ENCODE measurements around the gene DNAI2.

Gene DNAI2

DNA sequence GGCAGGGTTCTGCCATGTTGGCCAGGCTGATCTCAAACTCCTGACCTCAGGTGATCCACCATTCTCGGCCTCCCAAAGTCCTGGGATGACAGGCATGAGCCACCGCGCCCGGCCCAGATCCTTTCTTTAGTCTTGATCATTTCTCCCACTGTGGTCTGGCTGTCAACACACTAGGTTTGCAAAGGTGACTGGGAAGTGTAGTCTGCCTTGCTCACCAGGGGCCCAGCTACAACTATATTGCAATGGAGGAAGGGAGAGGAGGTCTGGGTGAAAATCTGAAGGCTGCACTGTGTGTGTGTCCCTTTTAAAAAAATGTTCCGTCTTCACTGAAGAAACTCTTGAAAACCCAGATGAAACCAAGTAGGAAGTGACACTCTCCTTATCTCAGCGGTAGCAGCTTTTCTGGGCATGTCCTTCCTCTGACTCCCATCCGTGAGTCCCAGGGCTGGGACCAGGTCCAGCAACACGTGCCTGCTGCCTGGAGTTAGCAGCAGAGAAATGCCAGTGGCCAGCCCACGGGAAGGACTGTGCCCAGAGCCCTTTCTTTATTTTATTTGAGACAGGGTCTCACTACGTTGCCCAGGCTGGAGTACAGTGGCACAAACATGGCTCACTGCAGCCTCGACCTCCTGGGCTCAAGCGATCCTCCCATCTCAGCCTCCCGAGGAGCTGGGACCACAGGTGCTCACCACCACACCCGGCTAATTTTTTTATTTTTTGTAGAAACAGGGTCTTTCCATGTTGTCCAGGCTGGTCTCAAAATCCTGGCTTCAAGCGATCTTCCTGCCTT, 34.1 kb downstream of the DNAI2 start:
- no peak for DNase-seq

DNA sequence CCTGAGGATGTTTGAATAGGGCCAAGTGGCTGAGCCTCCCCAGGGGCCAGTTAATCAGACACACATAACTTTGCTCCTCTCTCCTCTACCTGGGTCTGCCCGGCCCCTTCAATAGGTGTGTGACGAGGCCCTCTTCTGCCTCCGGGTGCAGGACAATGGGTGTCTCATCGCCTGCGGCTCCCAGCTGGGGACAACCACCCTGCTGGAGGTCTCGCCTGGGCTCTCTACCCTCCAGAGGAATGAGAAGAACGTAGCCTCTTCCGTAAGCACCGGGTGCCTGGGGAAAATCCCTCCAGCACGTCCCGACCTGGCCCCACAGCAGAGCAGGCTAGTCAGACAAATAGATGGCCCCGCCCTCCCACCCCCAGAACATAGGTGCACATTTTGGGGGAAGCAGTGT, 35.9 kb downstream of the DNAI2 start:
- no peak for DNase-seq

DNA sequence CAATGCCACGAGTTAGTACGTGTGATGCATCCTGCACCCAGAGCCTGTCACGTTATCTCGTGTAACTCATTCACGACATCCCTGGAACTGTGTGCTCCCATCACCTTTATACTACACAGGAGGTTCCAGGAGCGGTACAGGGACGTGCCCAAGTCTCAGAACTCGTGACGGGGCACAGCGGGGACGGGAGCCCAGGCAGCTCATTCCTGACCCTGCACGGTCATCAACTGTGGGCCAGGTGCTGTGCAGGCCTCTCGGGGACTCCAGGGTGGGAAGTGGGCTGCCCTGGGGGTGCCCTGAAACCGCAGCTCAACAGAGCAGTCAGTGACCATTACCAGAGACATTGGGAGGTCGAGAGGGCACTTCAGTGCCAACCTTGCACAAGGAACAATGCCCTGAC, 40.8 kb downstream of the DNAI2 start:
- DNase-seq = no peak

DNA sequence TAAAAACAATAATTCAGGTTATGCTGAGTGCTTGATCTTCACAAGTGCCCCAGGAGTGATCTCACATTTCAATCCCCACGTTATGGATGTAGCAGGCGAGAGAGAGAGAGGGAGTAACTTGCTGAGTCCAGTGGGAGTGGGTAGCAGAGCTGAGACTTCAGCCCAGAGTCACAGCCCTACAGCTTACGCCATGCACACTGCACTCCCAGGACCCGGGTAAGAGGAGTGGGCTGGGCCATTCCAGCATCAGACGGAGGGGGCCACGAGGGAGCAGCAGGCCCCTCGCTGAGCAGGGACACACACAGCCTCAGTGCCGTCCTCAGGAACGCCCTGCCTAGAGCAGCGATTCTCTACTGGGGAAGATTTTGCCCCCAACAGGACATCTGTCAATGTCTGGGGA, 42.2 kb downstream of the DNAI2 start:
- DNase-seq = no peak

DNA sequence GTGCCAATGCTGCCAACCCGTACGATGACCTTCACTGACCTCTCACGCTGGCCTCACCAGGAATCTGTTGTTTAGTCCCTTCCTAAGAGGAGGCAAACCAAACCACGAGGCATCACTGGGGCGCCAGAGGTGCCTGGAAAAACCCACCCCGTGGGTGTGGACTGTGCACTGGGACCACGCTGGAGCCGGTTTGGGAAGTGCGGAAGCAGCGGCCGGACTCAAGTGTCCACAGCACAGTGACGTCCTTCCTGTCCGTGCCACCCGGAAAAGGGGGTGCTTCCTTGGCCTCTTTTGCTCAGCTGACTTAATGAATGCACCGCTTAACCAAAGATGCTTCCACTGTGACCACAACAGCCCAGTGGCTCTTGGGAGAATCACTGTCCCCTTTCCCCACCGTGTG, 43.0 kb downstream of the DNAI2 start:
- no peak for DNase-seq

DNA sequence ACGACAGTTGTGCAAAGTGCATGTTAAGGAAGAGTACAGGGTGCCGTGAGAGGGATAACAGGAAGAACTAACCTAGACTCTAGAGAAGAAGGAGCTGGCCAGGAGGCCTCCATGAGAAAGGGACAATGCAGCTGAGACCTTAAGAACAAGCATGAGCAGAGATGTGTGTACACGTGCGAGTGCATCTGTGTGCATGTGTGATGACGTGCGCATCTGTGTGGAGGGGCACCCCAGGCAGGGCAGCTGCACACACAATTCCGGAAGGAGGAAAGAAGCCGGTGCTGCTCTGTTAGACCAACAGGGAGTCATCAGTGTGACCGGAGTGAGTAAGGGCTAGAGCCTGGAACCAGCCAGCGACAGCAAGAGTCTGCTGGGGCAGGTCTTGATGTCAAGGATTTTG, 44.4 kb downstream of the DNAI2 start:
- no peak for DNase-seq

DNA sequence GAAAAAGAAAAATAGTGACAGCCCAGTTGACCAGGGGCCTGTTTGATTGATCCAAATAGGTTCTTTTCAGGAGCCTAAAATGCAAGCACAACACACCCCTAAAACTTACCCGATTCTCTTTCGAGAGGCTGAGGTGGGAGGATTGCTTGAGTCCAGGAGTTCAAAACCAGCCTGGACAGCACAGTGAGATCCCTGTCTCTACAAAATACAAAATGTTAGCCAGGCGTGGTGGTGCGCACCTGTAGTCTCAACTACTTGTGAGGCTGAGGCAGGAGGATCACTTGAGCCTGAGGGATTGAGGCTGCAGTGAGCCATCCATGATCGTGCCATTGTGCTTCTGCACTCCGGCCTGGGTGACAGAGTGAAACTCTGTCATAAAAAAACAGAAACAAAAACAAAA, 50.5 kb downstream of the DNAI2 start:
- no peak for DNase-seq

DNA sequence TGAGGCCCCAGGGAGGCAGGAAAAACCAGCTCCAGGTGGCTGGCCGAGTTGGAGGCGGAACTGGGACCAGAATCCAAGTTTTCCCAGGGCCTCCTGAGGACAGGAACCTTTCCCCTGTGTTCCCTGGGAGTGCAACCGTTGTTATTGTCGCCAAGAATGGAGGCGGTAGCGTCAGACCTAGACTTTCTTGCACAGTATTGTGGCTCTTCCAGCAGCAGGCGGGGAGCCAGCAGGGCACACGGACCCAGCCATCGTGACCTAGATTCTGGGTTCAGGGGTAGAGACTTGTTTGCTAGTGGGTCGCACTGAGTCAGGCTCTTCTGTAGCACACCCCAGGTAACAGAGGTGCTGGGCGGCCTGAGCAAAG, 51.3 kb downstream of the DNAI2 start:
- DNase-seq = no peak

DNA sequence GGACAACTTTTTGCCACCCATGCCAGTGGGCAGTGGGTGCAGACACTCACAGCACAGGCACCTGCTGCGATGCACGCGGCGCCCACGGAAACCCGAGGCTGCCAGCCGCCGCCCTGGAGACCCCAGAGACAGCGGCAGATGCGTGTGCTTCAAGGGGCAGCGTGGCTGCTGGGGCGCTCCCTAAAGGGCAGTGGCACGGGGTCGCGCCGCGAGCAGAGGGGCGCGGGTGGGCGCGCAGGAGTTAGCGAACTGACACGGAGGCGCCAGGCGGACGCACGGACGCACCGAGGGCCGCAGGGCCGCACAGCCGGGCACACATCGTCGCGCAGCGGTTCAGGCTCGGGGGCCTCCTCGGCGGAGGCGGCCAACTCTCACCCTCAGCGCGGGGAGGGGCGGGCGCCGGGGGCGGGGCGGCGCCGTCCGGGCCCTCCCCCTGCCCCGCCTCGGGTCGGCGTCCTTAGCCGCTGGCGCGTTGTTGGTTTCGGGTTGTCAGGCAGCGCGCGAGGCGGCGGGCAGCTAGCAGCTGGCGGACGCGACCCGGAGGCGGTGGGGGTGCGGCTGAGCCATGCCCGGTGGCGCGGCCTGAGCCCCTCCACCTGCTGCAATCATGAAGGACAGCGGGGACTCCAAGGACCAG, 51.8 kb downstream of the DNAI2 start, which contains the start of gene KIF19:
Gene KIF19 (plus strand): TSS at position 484 of the 637 bp plus-strand sequence. CDS start 124 bp downstream, at position 608.
- peak; percentile 7 for DNase-seq

DNA sequence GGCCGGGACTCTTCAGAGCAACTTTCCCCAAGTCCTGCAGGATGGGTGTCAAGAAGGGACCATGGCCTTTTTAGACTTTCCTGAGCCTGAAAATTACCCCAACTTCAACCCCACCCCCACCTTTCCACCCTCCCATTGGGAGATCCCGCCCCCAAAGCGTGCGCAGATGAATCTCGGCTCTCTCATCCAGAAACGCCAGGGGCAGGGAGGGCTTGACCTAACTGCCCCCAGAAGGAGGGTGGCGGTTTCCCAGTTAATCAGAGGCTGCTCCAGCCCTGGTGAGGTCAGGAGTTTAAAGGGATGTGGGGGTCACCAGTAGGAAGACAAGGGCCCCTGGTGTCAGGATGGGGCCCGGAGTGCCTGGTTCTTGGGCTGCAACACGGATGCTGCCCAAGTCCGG, 52.5 kb downstream of the DNAI2 start:
- DNase-seq = no peak

DNA sequence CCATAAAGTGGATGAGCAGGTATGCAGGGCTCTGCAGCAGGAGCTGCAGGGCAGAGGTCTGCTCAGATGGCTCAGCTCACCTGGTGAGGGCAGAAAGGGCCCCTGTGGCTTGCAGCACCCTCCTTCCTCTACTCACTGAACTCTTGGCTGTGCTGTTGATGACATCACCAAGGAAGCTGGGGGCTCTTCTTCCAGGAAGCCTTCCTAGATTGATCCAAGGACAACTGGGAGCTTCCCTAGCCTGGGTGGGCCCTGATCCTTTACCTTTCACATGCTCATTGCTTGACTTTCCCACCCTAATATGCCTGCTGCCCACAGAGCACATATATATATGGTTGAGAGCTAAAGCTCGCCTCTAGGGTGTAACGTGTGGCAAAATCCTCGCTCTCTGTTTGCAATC, 54.5 kb downstream of the DNAI2 start:
- no peak for DNase-seq

DNA sequence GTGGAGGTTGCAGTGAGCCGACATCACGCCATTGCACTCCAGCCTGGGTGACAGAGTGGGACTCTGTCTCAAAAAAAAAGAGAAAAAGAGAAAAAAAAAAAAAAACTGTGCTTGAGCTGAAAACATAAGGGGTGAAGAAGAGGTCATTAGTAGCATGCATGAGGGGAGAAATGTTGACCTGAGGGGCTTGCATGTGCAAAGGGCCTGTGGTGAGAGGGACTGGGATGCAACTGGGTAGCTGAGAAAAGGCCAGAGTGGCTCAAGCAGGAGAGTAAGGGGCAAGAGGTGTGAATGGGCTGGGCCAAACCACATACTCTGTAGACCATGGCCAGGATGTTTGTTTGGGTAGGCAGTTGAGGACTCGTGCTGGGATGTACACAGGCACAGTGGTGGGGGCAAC, 55.3 kb downstream of the DNAI2 start:
- no peak for DNase-seq

DNA sequence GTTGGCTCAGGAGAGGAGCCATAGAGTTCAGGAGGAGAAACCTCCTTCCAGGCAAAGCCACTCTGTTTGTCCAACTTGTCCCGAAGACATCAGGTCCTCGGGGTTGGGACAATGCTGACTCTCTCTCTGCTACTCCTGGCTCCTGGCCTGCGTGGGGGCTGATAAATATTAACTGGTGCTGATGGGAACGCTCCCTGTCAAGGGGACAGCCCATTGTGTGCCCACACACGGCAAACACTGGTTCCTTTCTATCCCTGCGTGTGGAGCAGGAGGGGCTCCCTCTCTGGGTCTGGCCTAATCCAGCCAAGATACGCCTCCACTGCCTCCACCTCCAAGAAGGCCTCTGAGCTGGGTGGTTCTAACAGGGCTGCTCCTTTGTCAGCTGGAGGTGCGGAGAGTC, 56.4 kb downstream of the DNAI2 start:
- DNase-seq = no peak

DNA sequence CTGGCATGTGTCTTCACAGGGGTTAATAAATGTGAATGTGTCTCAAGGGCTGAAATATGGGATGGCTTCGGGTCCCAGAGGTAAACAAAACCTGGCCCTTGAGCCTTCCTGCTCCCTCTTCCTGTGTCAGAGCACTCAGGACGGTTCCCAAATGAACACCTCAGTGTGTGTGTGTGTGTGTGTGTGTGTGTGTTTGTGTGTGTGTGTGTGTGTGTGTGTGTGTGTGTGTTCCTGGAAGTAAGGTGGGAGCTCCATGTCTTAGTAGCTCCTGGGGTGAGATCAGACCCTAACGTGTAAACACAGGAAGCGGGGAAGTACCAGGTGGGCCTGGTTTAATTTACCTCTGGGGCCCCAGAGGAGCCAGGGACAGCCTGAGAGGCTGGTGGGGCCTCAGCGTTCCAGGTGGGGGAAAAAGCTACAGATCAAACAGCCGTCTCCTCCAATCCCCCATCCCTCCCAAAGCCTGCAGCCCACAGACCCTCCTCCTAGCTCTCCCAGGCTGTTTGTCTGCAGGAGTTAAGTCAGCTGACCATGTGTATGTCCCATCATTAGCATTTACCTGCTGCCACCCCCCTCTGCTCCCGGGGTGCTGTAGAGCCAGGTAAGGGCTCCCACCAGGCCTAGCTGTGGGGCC, 58.1 kb downstream of the DNAI2 start:
- DNase-seq = no peak

DNA sequence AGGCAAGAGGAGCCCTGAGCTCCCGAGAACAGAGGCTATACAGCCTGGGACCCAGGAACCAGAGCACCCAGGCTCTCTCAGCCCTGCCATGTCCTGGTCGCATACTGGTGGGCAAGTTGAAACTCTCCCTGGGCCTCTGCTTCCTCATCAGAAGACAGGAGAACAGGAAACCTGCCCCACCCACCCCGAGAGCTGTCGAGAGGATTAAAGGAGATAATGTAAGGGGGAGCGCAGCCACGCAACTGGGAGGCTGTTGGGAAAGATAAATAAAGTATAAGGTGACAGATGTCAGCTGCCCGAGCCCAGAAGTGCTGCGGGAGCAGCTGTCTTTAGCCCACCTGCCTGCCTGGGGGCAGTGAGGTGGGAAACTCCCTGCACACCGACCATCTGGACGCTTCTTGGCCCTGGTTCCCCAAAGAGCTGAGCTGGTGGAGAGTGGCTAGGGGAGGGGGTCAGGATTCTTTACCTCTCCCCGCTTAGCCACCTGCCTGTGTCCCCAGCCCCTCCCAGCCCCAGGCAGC, 58.8 kb downstream of the DNAI2 start:
- no peak for DNase-seq

DNA sequence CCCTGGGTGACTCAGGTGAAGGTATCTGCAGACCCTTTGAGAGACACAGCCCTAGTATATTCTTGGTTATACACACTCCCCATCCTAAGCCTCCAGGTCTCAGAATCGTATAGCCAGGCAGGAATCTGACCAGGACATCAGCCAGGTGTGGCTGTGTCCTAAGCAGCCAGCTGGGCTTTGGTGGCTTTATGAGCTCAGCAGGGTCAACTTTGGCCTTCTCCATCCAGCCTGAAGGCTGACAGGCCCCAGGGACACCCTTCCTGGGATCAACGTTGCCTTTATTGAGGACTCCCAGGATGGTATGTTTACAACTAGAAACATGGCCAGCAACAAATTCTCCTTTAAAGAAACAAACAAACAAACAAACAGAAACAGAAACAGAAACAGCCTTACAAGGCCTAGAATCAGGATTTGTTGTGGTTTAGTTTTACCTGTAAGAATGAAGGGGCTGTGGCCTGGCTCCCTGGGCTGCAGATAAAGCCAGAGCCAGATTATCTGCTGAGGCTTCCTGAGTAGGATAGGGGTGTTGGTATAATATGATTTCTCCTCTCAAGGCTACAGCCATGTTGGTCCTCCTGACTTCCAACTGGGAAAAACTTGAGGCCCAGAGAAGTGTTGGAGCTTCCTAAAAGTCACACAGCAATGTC, 60.5 kb downstream of the DNAI2 start:
- no peak for DNase-seq

DNA sequence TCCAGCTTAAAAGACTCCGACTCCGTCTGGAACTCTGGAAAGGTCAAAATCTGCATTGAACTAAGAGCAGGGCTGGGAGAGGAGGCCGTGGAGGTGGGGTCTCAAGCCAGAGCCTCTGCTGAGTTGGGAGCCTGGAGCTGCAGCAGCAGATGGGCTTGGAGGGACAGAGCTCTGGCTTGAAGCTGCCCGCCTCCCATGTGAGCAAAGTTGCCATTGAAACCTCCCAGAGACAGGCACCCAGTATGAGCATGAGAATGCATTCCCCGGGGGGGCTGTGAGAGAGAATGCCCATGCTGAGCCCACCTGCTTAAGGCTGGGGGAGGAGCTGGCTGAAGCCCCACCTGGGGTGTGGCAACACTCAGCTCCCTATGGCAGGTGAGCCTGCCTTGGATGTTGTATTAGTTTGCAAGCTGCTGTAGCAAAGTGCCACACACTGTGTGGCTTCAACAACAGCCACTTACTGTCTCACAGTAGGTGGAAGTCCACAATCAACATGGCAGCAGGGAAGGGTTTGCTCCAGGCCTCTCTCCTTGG, 61.6 kb downstream of the DNAI2 start:
- DNase-seq = no peak

DNA sequence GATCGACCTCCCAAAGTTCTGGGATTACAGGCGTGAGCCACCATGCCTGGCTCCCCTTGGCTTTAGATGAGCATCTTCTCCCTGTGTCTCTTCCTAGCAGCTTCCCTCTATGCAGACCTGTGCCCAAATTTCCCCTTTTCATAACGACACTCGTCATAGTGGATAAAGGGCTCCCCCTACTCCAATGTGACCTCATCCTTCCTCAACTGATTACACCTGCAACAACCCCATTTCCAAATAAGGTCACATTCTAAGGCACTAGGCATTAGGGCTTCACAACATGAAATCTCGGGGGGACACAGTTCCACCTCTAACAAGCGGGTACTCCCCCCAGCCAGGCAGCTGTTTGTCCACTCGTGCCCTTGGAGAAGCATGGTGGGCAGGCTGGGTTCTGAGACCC, 62.3 kb downstream of the DNAI2 start:
- DNase-seq = no peak

DNA sequence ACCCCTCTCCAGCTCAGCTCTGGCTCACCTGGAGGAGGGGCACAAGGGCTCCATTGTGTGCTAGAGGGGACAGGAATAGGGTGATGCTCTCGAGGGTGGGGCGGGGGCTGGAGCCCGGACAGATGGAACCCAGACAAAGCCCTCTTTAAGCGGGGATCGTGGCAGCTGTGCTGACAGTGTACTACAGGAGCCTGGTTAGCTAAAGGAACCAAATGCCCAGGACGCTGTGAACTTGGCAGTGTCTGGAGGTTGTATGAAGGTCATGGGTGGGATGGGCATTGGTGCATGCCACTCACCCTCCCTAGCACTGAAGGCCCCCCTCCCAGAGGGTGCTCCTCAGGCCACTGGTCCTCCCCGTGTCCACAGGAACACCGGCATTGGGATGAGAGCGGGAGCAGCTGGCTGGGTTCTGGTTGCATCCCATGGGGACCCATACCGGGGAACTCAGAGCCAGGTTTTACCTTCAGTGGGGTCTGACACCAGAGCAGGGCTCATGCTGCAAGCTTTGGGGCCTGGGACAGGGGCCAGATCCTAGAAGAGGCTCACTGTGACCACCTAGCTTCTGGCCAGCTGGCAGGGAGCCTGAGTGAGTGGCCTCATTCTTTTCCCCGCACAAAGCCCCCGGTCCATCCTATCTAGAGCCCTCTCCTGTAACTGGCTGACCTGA, 63.9 kb downstream of the DNAI2 start:
- no peak for DNase-seq

DNA sequence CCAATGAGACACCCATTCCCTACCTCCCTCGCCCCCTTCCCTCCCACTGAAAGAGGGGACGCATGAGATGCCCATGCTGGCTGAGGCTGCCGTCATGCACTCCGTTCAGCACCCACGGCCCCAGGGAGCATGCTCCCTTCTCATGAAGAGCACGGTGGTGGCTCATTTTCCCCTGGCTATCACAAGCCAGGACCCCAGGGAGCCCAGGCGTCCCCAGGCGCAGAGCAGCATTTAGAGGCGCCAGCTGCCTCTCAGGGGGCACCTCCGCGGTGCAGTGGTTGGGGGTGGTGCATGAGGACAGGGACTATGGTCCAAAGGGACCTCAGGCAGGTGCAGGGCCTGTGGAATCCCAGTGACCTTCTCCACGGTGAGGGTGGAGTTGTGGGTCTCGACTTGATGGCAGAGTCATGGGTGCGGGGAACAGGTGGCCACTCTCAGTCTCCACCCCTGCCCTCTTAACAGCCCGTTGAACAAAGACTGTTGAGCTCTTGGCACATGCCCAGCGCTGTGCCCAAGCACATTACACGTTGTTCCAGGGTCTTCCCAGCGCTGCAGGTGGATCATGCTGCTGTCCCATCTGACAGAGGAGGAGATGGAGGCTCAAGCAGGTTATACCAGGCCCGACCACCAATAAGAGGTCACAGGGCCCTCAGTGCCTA, 65.6 kb downstream of the DNAI2 start:
- DNase-seq = no peak

DNA sequence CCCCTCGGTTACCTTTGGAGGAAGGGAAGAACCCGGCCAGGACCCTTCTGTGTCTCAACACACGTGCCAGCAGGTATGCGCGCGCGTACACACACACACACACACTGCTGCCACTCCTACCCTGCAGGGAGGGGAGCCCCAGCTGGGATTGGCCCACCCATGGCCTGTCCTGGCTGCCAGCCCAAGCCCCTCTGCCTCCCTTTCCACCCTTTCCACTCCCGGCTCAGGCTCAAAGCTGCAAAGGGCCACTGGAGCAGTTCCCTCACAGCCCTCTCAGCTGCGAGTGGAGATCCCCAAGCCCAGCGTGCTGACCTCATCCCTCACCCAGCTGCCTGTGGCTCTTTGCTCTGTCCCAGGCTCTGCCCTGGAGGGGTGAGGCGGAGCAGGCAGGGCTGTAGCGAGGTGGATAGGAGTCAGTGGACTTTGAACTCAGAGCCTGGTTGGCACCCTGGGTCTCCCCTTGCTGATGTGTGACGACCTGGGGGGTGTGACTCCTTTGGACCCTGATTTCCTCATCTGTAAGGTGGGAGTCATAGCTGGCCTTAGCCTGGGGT, 66.5 kb downstream of the DNAI2 start:
- no peak for DNase-seq

DNA sequence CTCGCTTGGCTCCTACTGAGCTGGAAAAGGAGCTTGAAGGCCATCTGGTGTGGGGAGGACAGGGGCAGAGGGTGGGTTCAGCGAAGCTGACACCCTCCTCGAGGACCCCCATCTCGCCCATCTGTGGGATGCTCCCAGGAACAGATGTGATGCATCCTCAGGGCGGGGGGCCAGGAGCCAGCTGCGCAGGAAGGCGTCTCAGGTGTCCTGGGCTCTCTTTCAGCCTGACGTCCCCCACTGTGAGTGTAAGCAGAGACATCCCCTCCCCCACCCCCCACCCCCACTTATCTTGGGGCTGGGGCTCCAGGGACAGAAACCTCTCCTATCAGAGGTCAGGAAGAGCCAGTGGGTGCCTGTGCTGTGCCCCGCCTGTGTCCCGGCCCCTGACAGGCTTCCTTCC, 68.2 kb downstream of the DNAI2 start:
- DNase-seq = no peak

Measured in fibroblast of skin of back (primary cell).